Skeletal muscle cell (primary cell): ENCODE data around the gene NKD1.

ENCODE experiments used
- DNase-seq: peaks from one replicate; pipeline ENCODE4 v3.0.0-alpha.2; 2010; ENCODE audit warnings: low read depth
- H3K4me3 ChIP-seq: 2 replicates; pipeline ENCODE4 v1.5.1; 2011; ENCODE audit warnings: low read depth, mild to moderate bottlenecking, control low read depth, low read length, moderate library complexity

Gene NKD1

DNA sequence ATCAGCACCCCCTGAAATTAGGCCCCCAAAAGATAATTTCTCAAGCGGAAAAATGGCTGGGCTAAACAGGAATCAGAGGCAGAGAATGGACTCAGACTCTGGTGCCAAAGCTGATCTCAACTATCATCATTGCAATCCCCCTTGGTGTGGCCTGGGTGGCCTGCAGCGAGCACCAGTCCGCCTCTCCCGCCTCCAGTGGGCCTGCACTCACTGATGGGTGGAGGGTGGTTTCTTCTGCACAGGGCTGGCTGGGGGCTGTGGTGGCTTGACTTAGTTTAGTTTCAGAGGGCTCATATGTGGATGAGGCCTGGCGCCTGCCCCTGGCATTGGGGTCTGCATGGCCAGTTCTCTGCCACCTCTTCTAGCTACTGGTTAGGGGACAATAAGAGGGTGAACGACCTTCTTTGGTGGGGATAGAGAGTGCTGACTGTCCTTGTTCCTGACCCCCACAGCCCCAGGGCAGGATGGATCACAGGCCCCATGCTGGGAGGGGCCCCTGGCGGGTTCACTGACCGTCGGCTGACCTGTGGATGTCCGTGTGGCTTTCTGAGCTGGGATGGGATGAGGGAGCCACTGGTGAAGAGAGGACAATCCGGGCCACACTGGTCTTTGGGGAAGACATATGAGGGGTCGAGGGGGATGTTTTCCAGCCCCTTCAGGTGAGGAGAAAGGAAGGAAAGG is 70.2 kb downstream of the NKD1 start:
- H3K4me3 ChIP-seq, result no peak overlapping the region
- DNase-seq, result no peak

DNA sequence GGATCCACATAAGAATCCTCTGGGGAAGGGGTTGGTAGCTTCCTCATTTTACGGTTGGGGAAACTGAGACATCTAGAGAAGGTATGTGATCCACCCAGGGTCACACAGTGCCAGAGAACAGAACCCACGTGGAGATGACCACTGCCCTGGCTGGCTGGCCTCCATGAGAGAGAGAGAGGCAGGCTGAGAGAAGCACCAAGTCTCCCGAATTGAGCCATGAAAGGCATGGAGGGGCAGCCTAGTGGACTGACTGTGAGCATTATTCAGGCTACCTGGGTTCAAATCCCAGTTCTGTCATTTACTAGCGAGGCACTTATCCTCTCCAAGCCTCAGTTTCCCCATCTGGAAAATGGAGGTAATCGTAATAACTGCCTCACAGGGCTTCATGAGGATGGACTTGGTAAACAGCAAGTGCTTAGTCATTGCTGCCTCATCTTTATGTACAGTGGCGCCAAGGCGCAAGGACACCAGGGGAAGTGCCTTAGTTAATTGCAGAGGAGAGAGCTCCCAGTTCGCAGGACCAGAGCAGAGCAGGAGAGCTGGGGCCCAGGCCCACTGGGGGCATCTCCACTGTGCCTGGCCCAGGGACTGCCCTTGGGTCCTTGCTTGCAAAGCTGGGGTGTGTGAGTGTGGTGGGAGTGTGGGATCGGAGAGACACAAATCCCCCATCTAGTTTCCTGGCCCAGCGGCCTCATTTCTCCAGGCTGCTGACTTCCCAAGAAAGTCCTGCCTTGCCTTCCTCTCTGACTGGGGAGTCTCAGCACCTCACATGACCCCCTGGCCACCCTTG is 71.7 kb downstream of the NKD1 start:
- no peak for DNase-seq
- no peak overlapping the region for H3K4me3 ChIP-seq

DNA sequence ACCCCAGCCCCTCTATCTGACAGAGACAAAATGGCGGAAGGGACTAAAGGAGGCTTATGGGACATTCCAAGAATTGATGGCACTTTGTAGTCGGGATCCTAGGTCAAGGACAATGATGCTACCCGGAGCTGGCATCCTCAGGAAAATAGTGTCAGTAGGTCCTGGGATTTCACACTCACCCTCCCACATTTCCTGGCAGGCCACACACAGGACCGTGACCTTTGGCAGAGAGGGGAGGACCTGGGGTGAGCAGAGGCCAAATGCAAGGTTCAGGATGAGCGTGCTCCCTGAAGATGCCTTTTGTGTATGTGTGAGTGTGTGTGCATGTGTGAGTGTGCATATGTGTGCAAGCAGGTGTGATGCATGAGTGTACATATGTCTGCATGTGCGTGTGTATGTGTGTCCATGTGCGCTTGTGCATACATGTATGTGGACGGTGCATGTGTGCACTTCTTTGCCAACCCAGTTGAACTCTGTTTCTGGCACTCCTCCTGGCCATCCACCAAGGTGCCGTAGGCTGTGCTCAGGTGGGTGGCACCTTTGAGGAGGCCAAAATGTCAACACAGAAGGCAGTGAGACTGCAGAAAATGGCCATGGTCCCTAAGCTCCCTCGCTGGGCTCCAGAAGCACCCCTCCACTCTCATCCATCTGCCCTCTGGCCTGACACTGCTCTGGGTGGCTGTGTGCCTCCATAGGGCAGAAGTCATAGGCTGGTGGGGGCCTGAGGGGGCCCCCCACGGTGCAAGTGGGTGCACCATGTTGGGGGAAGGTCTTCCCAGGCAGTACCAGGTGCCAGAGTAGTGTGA is 72.7 kb downstream of the NKD1 start:
- no peak for DNase-seq
- no peak overlapping the region for H3K4me3 ChIP-seq

DNA sequence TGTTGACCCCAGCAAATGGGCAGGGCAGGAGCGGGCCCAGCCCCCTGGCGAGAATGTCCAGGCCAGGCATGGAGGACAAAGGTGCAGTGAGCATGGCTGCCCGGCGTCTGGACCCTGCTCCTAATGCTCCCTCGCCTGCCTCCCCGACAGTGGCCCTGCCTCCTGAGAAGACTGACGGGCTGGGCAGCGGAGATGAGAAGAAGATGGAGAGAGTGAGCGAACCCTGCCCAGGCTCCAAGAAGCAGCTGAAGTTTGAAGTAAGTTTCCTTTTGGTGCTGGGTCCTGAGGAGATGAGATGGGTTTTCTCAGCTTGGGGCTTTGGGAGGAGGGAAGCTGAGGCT is 73.2 kb downstream of the NKD1 start:
- DNase-seq, result no peak
- H3K4me3 ChIP-seq, result no peak overlapping the region

DNA sequence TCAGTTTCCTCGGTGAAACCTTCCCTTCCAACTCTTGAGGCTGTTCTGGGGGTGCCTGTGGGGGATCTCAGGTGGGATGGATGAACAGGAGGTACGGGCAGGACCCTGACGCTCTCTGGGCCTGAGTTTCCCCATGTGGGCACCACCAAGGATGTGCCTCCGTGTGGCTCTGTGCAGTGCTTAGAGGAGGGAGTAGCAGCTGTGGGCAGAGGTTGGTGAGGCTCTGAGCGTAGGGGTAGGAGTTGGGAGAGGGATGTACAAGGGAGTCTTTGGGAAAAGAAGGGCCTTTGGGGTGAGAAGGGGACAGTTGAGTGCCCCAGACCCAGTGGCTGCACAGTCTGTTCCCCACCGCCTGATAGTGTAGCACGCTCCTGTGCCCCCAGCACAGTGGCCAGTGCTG is 73.8 kb downstream of the NKD1 start:
- DNase-seq, result no peak
- no peak overlapping the region for H3K4me3 ChIP-seq

DNA sequence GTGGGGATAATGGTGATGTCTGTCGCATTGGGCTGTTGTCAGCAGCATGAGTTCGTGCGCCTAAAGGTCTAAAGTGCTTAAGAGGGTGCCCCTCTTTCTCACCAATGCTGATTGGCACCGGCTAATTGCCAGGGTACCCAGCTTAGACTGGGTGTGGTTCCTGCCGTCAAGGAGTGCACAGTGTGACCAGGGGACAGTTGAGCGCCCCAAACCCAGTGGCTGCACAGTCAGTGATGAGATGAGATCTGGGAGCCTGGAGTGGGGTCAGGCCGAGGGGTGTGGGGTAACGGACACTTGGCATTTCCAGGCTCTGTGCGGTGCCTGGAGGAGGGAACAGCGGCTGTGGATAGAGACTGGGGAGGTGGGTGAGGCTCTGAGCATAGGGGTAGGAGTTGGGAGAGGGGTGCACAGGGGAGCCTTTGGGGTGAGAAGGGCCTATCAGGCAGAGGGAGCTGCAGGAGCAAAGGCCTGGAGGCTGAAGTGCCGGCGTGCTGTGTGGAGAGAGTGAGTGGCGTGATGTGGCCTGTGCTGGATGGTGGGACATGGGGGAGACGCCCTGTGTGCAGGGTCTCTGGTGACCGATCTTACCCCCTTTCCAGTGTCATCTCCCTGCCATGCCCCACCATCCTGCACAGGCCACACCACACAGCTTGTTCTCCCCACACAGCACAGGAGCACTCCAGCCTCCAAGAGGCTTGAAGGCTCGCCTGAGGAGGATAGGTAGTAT is 74.6 kb downstream of the NKD1 start:
- no peak overlapping the region for H3K4me3 ChIP-seq
- DNase-seq, result no peak

DNA sequence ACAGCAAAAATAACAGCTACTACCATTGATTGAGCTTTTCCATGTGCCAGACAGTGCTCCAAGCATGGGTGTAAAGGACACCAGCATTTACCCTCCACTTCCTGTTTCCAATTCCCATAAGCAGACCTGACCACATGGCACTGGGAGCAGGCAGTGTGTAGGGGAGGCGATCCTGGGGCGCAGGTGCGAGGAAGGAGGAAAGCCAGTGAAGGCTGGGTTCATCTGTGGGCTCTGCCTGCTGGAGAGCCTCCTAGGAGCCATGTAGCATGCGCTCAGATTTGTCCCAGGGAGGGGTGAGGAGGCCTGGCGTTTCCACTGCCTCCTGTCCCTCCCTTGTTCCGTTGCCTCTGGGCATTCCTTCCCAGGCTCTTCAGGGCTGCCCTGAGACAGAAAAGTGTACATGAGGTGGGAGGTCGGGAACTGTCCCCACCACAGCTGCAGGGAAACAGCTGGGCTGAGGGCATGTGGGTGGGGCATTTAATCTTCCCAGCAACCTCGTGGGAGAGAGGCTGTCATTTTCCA is 76.3 kb downstream of the NKD1 start:
- DNase-seq, result no peak
- no peak overlapping the region for H3K4me3 ChIP-seq

DNA sequence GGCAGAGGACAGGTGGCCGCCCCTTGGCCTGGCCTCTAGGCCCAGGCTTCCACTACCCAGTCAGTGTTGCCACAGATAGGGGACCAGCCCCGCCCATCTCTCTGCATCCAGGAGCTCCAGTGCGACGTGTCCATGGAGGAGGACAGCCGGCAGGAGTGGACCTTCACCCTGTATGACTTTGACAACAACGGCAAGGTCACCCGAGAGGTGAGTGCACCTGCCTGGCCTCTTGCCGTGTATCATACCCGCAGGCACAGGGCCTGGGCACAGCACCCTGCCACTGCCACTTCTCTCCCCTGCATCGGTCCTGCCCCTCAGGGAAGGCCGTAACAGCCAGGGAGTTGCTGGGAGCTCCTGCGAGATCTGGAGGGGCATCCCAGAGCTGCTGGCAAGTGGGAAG is 77.2 kb downstream of the NKD1 start:
- DNase-seq, result no peak
- no peak overlapping the region for H3K4me3 ChIP-seq

DNA sequence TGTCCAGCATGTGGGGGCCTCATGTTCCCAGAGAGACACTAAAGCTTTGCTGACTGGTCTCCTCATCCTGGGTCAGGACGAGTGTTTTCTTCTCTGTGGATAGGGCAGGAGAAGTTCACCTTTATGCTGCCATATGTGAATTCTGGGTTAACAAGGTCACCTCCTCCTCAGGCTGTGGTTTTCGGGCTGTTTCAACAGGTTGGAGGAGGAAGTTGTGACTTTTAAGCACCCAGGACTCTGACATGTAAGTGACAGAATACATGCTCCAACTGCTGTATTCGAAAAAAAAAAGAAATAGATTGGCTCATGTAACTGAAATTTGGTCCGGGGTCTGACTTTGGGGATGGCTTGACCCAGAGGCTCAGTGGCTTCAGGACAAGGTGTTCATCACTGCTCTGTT is 78.7 kb downstream of the NKD1 start:
- no peak overlapping the region for H3K4me3 ChIP-seq
- no peak for DNase-seq

DNA sequence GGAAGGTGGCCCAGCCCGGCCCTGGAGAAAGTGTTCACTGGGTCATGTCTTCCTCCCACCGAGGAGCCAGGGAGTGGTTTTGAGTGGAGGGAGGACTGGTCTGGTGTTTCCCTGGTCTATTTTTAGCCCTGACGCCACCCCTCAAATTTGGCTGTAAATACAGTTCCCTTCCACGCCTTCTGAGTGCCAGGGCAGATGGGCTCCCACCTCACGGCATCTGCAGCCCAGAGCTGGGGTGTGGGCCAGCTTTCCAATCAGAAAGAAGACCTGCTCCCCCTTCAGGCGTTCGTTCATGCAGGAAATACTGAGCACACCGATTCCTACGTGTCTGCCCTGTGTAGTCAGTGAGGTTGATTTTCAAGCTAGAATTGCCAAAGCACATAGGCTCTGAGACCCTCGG is 79.2 kb downstream of the NKD1 start:
- H3K4me3 ChIP-seq, result no peak overlapping the region
- no peak for DNase-seq

DNA sequence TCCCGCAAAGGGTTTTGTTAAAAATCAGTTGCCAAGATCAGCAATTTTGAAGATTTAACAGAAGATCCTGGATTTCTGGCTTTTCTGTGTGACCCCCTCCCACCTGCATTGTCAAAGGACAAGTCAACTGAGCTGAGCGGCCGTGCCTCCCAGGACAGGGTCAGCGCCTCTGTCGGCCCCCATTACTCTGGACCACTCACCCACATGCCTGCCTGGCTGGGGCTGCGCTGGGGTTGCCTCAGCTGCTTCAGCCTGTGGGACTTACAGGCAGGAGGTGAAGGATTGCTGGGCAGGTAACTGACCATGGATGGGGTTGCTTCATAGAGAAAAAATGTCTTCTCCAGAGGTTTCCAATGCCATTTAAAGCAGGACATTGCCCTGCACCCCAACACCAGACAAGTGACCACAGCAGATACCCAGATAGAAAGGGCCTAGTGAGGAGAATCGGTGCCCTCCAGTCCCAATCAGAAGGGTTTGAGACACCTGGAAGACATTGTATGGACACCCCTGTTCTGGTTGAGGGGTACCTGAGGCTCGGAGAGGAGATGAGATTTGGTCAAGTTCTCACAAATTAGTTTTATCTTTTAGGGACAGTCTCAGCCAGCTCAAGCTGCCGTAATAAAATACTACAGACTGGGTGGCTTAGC is 80.1 kb downstream of the NKD1 start:
- no peak for DNase-seq
- no peak overlapping the region for H3K4me3 ChIP-seq

DNA sequence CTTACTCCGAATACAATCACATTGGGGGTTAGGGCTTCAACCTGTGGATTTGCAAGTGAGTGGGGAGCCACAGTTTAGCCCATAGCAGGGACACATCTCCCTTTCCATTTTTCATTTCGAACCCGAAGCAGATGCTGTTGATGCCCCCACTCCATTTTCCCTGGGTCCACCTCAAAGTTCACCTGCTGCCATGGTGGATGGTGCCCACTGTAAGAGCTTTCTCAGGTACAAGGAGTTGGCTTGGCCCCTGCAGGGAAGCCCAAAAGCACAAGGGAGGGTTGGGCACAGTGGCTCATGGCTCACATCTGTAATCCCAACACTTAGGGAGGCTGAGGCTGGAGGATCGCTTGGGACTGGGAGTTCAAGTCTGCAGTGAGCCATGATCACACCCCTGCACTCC is 81.1 kb downstream of the NKD1 start:
- DNase-seq, result no peak
- H3K4me3 ChIP-seq, result no peak overlapping the region

DNA sequence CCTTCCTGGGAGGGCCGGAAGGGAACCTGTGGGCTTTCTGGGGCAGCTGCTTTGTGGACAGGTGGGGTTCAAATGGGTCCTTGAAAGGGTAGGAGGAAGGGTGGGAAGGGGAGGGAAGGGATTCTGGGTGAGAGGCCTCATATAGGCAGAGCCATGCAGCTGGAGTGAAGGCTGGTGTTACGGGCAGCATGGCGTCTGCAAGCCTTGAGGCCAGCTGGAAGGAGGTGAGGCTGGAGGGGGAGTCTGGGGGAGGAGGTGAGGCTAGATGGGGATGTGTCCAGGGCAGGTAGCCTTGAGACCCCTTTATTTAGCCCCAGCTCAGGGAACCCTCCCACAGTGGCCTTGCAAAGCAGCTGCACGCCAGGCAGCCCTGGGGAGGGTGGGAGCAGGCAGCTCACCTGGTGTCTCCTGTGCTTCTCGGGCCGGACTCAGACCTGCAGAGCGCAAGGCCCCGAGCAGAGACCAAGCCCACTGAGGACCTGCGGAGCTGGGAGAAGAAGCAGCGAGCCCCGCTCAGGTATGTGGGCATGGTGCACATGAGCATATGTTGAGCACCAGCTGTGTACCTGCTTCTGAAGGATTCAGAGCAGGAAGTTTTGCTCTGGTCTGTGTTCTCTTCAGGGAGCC is 82.3 kb downstream of the NKD1 start:
- no peak overlapping the region for H3K4me3 ChIP-seq
- no peak for DNase-seq

DNA sequence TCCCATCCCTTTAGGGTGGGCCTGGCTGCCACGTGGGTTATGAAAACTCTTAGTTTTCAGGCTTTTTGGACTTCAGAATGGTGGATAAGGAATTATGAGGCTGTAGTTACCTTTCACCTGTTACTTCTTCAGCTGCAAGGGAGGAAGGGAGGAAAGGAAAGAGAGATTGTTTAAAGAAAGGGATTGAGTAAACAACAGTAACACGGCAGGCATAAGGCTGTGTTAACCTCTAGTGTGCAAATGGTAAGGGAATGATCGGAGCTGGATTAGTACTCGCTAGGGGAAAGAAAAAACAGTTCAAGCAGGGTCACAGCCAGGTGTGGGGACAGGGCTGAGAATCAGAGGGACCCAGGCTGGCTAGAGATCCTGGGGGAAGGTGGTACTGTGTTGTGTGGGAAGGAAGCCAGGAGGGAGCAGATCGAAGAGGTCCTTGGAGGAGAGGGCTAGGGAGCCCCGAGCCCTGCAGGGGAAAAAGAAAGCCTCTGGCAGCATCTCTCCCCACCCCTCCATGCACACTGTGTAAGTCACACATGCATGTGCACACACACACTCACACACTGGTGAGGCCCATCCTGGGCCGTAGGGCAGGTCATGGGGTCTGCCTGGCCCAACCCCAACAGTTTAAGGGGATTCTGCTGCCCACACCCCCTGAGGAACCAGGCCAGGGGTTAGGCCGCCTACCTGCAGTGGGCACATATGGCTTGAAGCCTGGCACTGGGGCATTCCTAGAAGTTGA is 83.2 kb downstream of the NKD1 start:
- DNase-seq, result no peak
- H3K4me3 ChIP-seq, result no peak overlapping the region

DNA sequence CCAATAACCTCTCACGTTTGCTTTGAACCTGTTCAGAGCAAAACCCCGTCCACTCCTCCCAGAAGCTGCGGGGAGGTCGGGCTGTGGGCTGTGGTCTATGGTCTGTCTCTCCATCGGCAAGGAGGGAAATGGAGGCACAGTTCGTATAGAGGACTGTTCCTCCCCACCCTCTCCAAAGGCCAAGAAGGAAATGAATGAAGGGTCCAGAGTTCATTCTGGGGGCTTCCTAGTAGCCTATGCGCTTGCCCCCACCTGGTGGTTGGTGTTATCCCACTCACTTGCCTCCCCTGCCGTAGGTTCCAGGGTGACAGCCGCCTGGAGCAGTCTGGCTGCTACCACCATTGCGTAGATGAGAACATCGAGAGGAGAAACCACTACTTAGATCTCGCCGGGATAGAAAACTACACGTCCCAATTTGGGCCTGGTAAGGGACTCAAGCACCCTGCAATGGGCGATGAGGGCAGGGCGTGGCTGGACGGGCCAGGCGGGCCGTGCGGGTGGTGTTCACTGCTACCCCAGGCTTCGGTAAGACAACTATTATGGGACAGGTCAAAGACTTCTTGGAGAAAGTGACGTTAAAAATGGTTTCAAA is 83.9 kb downstream of the NKD1 start:
- DNase-seq, result no peak
- no peak overlapping the region for H3K4me3 ChIP-seq

DNA sequence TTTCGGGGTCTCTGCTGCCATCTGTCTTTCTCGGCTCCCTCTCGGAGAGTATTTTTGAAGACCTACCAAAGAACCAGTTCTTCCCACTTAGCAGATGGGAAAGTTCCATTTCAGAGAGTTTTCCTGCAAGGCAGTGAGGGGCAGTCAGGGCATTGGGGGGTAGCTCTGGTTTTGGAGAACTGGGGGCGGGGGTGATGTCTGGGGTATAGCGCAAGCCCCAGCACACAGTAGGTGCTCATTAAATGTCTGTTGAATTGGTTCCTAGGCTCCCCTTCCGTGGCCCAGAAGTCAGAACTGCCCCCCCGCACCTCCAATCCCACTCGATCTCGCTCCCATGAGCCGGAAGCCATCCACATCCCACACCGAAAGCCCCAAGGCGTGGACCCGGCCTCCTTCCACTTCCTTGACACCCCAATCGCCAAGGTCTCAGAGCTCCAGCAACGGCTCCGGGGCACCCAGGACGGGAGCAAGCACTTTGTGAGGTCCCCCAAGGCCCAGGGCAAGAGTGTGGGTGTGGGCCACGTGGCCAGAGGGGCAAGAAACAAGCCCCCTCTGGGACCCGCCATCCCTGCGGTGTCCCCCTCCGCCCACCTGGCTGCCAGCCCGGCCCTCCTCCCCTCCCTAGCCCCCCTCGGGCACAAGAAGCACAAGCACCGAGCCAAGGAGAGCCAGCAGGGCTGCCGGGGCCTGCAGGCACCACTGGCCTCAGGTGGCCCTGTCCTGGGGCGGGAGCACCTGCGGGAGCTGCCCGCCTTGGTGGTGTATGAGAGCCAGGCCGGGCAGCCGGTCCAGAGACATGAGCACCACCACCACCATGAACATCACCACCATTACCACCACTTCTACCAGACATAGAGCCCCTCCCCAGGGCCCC is 85.0 kb downstream of the NKD1 start:
- no peak for DNase-seq
- H3K4me3 ChIP-seq, result no peak overlapping the region

DNA sequence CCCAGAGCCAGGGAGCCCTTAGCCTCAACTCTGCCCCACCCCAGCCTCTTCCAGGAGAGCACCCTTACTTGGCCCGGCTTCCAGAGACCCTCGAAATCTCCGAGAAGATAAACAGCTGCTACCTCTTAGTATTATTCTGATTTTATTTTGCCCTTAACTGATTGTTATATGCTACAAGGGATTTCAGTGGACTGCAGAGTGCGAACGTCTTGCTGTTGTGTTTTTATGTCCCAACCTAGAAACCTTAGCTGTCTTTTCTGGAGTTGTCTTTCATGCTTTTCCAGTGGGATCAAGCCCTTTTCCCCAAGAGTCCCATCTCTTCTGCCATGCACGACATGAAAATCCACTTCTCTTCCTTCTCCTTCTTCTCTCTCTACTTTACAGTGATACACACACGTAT is 85.9 kb downstream of the NKD1 start:
- DNase-seq, result no peak
- H3K4me3 ChIP-seq, result no peak overlapping the region
